HG03439 (cell line): ENCODE measurements around the gene LGALS7.

Experiments used
- ATAC-seq: cut with Tn5 transposase; IDR thresholded peaks from one replicate; pipeline ENCODE4 v1.9.1; 2021; ENCODE audit warnings: mild to moderate bottlenecking, moderate library complexity; ENCODE audit not compliant: unreplicated experiment

LGALS7 gene

GRCh38 chr19:38741670-38742069 is 31.6 kb downstream of the LGALS7 start:
- no peak for ATAC-seq

- ATAC-seq: no peak
Observed at GRCh38 chr19:38740932-38741331, 32.4 kb downstream of the LGALS7 start.

- no peak for ATAC-seq
Observed at GRCh38 chr19:38740257-38740592, 33.1 kb downstream of the LGALS7 start.

- ATAC-seq: no peak
Observed at GRCh38 chr19:38739440-38740256, 33.7 kb downstream of the LGALS7 start.

- no peak for ATAC-seq
Observed at GRCh38 chr19:38737921-38738737, 35.2 kb downstream of the LGALS7 start.

- ATAC-seq: no peak
Observed at GRCh38 chr19:38737281-38737865, 35.9 kb downstream of the LGALS7 start.

GRCh38 chr19:38736413-38737280 is 36.7 kb downstream of the LGALS7 start:
- no peak for ATAC-seq

GRCh38 chr19:38736036-38736412 is 37.3 kb downstream of the LGALS7 start:
- no peak for ATAC-seq

- no peak for ATAC-seq
Observed at GRCh38 chr19:38735257-38735686, 38.0 kb downstream of the LGALS7 start.

- ATAC-seq: no peak
Observed at GRCh38 chr19:38734426-38735256, 38.7 kb downstream of the LGALS7 start.

- ATAC-seq: no peak
Observed at GRCh38 chr19:38734176-38734425, 39.2 kb downstream of the LGALS7 start.

- no peak for ATAC-seq
Observed at GRCh38 chr19:38733493-38734175, 39.7 kb downstream of the LGALS7 start.

GRCh38 chr19:38733241-38733492 is 40.1 kb downstream of the LGALS7 start:
- no peak for ATAC-seq

GRCh38 chr19:38731654-38732301 is 41.5 kb downstream of the LGALS7 start:
- ATAC-seq: no peak

GRCh38 chr19:38730731-38731589 is 42.4 kb downstream of the LGALS7 start:
- ATAC-seq: no peak

- no peak for ATAC-seq
Observed at GRCh38 chr19:38730470-38730730, 42.9 kb downstream of the LGALS7 start.

- no peak for ATAC-seq
Observed at GRCh38 chr19:38729653-38730469, 43.5 kb downstream of the LGALS7 start.
